Limb (tissue), 2 donors: ENCODE results near the gene GIT2.
"Not testable (repeated sequence)": the region's sequence is repeated elsewhere in the genome, so short reads cannot be mapped to it uniquely, and the experiment has no call there.

Experiments used
- DNase-seq, 2 donors: peaks; one replicate each; pipeline ENCODE4 v3.0.0-alpha.2; 2016; ENCODE audit errors: extremely low spot score in 2 of 2

The GIT2 gene

DNA sequence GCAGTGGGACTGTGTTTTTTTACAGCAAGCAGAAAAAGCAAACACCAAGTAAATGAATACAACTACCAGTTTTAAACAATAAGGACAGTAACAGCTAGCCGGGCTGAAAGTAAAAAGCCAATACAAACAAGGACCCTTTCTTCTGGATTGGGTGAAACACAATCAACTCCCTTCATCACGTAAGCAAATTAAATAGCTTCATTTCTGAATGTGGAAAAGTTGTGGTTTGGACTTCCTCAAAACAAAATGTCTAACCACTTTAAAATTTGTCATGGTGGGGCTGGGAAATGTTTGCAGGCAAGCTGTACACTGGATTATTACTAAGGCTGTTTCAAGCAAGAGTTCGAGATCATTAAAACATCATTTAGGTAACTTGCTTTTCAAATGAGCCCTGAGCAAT is 48.6 kb downstream of the GIT2 start:
- no peak for DNase-seq

GRCh38 chr12:109946913-109947312 is 49.3 kb downstream of the GIT2 start:
- no peak for DNase-seq

GRCh38 chr12:109946505-109946904 is 49.7 kb downstream of the GIT2 start:
- DNase-seq, result peak in 1 of 2 donors; percentile 32

- no peak for DNase-seq
Observed at GRCh38 chr12:109944561-109945359, 51.4 kb downstream of the GIT2 start.

GRCh38 chr12:109943811-109944210 is 52.4 kb downstream of the GIT2 start:
- no peak for DNase-seq

GRCh38 chr12:109940339-109940923 is 55.7 kb downstream of the GIT2 start:
- no peak for DNase-seq

DNA sequence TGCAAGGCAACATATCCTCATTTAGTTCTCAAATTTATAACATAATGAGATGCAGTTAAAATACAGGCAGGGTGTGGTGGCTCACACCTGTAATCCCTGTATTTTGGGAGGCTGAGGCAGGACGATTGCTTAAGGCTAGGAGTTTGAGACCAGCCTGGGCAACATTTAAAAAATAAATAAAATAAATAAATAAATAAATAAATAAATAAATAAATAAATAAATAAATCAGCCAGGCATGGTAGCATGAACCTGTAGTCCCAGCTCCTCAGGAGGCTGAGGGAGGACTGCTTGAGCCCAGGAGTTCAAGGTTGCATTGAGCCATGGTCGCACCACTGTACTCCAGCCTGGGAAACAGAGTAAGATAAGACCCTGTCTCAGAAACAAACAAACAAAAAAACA is 56.7 kb downstream of the GIT2 start:
- no peak for DNase-seq

DNA sequence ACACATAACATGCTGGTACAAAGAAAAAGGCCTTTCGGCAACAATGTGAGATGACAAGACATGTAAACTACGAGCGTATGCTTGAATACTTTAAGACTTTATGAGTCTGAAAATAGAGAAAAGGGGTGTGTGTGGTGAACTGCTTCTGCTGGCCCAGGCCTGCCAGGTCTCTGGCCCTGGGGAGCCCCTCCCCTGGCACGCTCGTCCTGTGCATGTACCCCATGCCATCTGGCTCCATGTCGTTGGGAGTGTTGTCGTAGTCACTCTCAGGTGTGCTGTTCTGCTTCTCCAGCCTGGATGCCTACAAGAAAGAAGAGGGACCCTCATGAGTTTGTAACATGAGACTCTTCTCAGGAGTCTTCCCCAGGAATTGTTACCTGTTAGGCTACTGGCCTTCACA is 57.2 kb downstream of the GIT2 start:
- DNase-seq, result no peak

DNA sequence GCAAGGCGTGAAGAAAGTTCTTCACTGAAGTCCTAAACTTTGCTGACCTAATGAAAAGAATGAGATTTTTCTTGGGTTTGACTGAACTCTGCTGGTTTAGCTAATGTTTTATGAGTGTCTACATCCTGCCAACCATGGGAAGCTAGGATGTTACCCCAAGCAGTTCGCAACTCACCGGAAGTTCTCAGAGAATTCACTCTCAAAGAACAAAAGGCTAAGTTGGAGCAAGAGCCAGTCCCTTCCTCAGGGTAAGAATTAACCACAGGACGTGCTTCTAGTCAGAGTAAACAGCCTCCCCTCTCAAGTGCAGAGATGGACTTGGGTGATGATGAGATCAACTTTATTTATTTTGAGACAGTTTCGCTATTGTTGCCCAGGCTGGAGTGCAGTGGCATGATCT is 58.8 kb downstream of the GIT2 start:
- no peak for DNase-seq

- DNase-seq, result no peak
Observed at GRCh38 chr12:109934026-109934425, 62.1 kb downstream of the GIT2 start.

GRCh38 chr12:109932878-109933503 is 63.2 kb downstream of the GIT2 start:
- DNase-seq, result no peak

GRCh38 chr12:109931143-109931542 is 65.0 kb downstream of the GIT2 start:
- no peak for DNase-seq

DNA sequence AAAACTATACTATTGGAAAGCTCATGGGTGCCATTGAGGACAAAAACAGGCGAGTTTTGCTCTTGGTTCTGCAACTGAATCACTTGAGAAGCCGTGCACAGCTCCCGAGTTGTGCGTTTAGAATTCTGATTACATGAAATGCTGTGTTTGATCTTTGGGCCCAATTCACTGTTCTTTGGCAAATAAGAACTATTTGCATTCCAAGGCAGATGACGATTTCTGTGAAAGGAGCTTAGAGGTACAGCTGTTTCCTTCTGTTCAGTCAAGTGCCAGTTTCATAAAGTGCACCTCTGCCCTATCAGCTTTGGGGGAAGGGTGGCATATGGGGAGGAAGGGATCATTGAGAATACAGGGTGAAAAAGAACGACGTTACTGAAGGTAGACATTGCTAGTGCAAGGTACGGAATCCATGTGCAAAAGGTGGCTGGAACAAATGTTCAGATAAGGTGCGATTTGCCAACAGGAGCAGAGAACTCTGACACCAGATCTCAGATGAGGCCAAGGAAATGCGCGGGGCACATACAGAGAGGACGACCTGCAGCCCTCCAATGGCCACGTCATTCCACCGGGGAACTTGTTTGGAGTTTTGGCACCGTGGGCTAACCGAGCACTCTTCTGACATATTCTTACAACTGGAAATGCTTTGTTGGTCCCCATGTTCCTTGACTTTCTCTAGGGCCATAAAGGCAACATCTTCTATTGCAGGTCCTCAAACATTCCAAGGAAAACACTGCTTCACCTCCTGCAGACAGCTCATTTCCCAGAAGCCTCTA is 66.0 kb downstream of the GIT2 start:
- DNase-seq, result no peak

GRCh38 chr12:109929326-109929725 is 66.8 kb downstream of the GIT2 start:
- not testable (repeated sequence) for DNase-seq

DNA sequence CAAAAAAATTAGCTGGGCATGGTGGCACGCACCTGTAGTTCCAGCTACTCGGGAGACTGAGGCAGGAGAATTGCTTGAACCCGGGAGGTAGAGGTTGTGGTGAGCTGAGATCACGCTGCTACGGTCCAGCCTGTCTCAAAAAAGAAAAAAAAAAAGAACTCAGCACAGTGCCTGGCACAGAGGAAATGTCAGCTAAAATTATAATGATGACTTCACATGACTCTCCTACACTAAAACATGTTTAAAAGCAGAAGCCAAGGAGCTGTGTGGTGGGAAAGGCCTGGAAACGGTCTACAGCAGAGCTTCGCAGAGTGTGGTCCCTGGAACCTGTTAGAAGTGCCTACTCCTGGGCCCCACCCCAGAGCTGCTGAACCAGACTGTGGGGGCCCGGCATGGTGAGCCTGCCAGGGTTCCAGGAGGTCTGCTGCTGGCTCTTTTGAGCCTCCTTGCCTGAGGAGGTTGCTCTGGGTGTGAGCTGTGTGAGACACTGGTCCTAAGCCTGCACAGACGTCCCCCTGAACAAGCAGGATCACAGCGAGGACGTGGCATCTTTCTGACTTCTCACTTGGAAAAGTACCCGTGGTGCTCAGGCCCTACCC is 68.0 kb downstream of the GIT2 start:
- no peak for DNase-seq

DNA sequence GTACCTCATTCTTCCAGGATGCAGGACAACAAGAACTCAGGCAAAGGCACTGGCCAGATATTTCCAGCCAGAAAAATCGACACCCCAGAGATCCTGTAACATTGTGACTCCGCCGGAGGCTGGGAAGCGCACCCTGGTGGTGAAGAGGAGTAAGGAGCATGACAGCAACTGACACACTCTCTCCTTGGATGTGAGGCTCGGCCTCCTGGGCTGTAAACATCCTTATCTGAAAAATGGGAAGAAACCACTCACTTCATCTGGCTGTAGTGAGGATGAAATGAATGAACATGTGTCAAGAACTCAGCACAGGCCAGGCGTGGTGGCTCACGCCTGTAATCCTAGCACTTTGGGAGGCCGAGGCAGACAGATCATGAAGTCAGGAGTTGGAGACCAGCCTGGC is 68.5 kb downstream of the GIT2 start:
- DNase-seq, result no peak

DNA sequence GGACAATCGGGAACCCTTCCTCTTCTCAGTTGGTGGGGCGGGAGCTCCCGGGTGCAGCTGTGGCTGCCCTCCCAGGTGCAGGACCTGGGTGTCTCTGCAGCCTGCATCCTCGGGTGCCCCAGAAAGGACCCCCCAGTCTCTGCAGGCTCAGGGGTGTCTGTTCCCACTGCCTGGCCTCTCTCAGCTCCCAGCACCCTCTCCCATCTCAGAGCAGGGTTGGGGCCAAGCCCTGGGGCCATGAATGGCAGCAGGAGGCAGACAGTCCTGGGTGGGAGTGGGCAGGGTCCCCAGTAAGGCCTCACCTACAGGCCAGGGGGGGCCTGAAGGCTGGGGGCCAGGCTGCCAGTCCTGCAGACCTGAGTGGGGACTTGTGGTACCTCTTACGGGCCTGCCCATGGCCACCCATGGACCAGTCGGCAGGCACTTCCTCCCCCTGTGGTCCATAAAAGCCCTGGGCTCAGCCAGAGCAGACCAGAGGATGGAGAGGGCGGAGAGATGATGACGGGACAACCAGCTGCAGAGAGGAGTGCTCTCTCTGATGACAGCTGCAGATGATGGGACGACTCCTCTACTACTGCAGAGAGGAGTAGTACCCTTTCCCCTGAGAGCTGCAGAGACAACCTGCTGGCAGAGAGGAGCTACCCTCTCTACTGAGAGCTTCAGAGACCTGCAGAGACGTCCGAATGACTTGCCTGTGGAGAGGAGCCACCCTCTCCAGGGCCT is 69.5 kb downstream of the GIT2 start:
- no peak for DNase-seq

- no peak for DNase-seq
Observed at GRCh38 chr12:109926016-109926415, 70.2 kb downstream of the GIT2 start.

- no peak for DNase-seq
Observed at GRCh38 chr12:109925185-109925840, 70.9 kb downstream of the GIT2 start.

DNA sequence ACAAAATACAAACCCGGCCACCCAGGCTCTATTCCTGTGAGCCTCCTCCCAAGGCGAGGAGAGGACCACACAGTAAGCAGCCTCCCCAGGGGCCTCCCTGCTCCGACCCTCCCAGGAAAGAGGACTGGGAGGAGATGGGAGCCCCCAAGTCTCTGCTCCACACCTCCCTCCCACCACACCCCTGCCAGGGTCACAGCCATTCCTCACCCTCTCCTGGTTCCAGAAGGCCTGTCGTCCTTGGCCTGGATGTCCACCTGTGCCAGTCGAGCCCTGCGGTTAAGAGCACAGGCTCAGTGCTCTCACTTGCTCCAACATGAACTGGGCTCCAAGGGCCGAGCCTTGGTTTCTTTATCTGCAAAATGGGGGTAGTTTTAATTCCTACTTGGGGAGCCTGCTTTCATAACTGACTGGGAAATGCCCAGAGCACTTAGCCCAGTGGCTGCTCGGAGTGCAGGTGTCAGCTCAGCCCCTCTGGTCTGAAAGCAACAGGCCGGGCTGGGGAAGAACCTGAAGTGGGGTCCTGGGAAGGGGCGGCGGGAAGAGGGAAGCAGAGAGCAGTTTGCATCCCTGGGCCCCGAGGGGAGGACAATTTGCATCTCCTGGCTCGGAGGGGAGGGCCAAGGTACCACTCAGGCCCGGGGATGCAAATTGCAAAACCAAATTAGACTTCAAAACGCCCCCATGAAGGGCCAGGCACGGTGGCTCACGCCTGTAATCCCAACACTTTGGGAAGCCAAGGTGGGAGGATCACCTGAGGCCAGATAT is 72.5 kb downstream of the GIT2 start:
- no peak for DNase-seq
